ENCODE data around the gene ELFN2. TPM values are rescaled to one million over a fixed set of nuclear protein-coding genes. Genes with fewer than 3 reads are reported as not detected.

The ELFN2 gene
- total RNA-seq, 4 donors from 2014 or later: 0.10 to 0.59 (median 0.31) TPM

DNA sequence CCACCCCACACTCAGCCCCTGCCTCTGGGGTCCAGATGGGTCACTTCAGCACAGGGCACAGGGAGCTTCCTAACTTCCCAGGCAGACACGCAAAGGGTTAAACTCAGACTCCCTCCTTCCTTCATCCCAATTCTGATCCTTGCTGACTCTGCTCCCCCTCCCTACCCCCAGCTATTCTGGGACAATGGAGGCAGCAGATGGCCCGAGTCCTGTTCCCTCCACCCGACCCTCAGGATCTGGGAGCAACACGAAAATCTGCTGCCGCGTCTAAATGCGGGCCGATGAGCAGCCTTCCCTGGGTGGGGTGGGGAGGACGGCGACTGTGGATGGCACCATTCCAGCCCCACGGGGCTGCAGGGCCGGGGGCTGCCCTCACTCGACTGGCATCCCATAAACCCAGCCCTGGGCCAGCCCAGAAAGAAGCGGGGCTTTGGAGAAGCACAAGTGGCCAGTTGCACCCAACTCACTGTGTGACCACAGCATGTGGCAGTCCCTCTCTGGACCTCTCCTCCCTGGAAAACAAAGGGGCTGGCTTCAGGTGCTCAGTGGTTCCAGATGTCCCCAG lies 40.2 kb upstream of the ELFN2 start:
- Histone ChIP-seq H3K27me3 (peaks cover 39% of the 10 kb centered on the region), H3K9me3 (no peaks in the 10 kb centered on the region), H3K27ac (no peak overlapping the region), H3K4me1 (no peaks in the 10 kb centered on the region), H3K4me3 (no peak overlapping the region), H3K36me3 (no peaks in the 10 kb centered on the region)
- no peak for DNase-seq (ENCODE audit: low spot score in 2 of 2)
- TF ChIP-seq POLR2AphosphoS5 (IDR thresholded peaks at IDR 0.05) (no peak), POLR2A (IDR thresholded peaks at IDR 0.05) (no peak), EP300 (IDR thresholded peaks at IDR 0.05) (no peak)
- TF ChIP-seq, protein P1, sequence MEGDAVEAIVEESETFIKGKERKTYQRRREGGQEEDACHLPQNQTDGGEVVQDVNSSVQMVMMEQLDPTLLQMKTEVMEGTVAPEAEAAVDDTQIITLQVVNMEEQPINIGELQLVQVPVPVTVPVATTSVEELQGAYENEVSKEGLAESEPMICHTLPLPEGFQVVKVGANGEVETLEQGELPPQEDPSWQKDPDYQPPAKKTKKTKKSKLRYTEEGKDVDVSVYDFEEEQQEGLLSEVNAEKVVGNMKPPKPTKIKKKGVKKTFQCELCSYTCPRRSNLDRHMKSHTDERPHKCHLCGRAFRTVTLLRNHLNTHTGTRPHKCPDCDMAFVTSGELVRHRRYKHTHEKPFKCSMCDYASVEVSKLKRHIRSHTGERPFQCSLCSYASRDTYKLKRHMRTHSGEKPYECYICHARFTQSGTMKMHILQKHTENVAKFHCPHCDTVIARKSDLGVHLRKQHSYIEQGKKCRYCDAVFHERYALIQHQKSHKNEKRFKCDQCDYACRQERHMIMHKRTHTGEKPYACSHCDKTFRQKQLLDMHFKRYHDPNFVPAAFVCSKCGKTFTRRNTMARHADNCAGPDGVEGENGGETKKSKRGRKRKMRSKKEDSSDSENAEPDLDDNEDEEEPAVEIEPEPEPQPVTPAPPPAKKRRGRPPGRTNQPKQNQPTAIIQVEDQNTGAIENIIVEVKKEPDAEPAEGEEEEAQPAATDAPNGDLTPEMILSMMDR (IDR thresholded peaks at IDR 0.05): no peak
- 52% methylated on average over 12 of the region's 14 CpGs for WGBS

DNA sequence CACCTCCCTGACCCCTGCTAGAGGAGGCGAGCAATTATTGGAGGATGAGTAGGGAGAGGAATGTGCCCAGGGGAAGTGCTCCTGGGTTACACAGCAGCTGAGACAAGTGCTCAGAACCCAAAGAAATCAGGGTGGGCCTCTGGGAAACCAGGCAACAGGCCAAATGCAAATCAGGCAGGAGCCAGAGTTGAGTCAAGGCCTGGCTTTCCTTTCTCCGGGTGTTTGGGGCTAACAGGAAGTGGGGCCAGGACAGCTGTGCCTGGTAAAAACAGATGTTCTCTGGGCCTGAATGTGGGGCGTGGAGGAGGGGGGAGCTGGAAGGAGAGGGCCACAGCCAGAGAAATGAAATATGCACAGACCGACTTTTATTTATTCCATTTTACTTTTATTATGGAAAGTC lies 36.9 kb upstream of the ELFN2 start:
- no peak for DNase-seq (ENCODE audit: low spot score in 2 of 2)
- TF ChIP-seq EP300 (IDR thresholded peaks at IDR 0.05) (no peak), POLR2A (IDR thresholded peaks at IDR 0.05) (no peak)
- TF ChIP-seq, protein P1 (IDR thresholded peaks at IDR 0.05): no peak
- WGBS: 48% methylated on average over 4 of the region's 4 CpGs
- H3K27ac ChIP-seq: no peak overlapping the region
- H3K27me3 ChIP-seq: peaks cover 40% of the 10 kb centered on the region
- H3K4me3 ChIP-seq: no peak overlapping the region
- no peaks in the 10 kb centered on the region for H3K4me1 ChIP-seq
- H3K36me3 ChIP-seq: no peaks in the 10 kb centered on the region
- H3K9me3 ChIP-seq: no peaks in the 10 kb centered on the region

DNA sequence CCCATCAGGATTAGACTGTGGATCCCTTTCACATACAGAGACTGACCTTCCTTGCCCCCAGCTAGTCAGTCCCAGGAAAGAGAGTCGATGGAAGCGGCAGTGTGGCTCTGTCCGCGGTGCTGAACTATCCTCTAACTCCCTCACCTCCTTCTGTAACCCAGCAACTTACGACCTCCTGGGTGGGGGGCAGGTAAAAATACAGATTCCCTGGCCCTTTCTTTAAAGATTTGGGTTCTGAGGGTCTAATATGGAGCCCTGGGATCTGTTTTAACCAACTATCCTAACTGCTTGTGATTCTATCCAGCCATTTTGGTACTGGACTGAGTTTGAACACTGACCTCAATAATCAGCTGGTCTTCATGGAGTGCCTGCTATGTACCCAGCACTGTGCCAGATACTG lies 35.7 kb upstream of the ELFN2 start:
- DNase-seq (ENCODE audit: low spot score in 2 of 2): no peak
- Histone ChIP-seq H3K36me3 (no peaks in the 10 kb centered on the region), H3K4me3 (no peak overlapping the region), H3K27me3 (peaks cover 40% of the 10 kb centered on the region), H3K27ac (no peak overlapping the region), H3K9me3 (no peaks in the 10 kb centered on the region), H3K4me1 (no peaks in the 10 kb centered on the region)
- TF ChIP-seq POLR2A (IDR thresholded peaks at IDR 0.05) (no peak), POLR2AphosphoS5 (IDR thresholded peaks at IDR 0.05) (no peak), EP300 (IDR thresholded peaks at IDR 0.05) (no peak)
- TF ChIP-seq, protein P1 (IDR thresholded peaks at IDR 0.05): no peak
- WGBS: 17% methylated on average over 5 of the region's 5 CpGs

- Histone ChIP-seq H3K36me3 (no peaks in the 10 kb centered on the region), H3K27me3 (peaks cover 38% of the 10 kb centered on the region), H3K4me1 (no peaks in the 10 kb centered on the region), H3K4me3 (no peak overlapping the region), H3K9me3 (no peaks in the 10 kb centered on the region), H3K27ac (no peak overlapping the region)
- no peak for DNase-seq (ENCODE audit: low spot score in 2 of 2)
- 37% methylated on average over 4 of the region's 5 CpGs for WGBS
- TF ChIP-seq EP300 (IDR thresholded peaks at IDR 0.05) (no peak), POLR2AphosphoS5 (IDR thresholded peaks at IDR 0.05) (no peak), POLR2A (IDR thresholded peaks at IDR 0.05) (no peak)
- TF ChIP-seq, protein P1 (IDR thresholded peaks at IDR 0.05): no peak
These were observed 35.2 kb upstream of the ELFN2 start for GRCh38 chr22:37462436-37462835.

GRCh38 chr22:37461961-37462360 lies 34.7 kb upstream of the ELFN2 start:
- DNase-seq (ENCODE audit: low spot score in 2 of 2): no peak
- no peak for TF ChIP-seq POLR2A (IDR thresholded peaks at IDR 0.05)
- TF ChIP-seq POLR2AphosphoS5 (IDR thresholded peaks at IDR 0.05): no peak
- TF ChIP-seq, protein P1 (IDR thresholded peaks at IDR 0.05): no peak
- H3K27ac ChIP-seq: no peak overlapping the region
- no peaks in the 10 kb centered on the region for H3K9me3 ChIP-seq
- peaks cover 38% of the 10 kb centered on the region for H3K27me3 ChIP-seq
- no peak overlapping the region for H3K4me3 ChIP-seq
- WGBS: 43% methylated on average over 6 of the region's 6 CpGs
- H3K4me1 ChIP-seq: no peaks in the 10 kb centered on the region
- H3K36me3 ChIP-seq: no peaks in the 10 kb centered on the region
